Renal pelvis (tissue), 4 donors: Measurements from ENCODE around the gene MSRB2. TPM values are rescaled to one million over a fixed set of nuclear protein-coding genes. Genes with fewer than 3 reads are reported as not detected.
"Not testable (repeated sequence)": the region's sequence is repeated elsewhere in the genome, so short reads cannot be mapped to it uniquely, and the experiment has no call there.

Source experiments
- DNase-seq: peaks from one replicate; pipeline ENCODE4 v3.0.0-alpha.2; 2013
- polyA plus RNA-seq, 3 donors: library from polyadenylated mRNA; unstranded; fragments of 120-200 nt; gene quantifications; one replicate each; pipeline ENCODE4 v1.2.1, GENCODE V29; 2013; ENCODE audit not compliant: insufficient read length in 3 of 3

Gene MSRB2
- polyA plus RNA-seq, 3 donors, result 39.5 to 51.5 (median 47.9) TPM

- DNase-seq, result no peak
Measured at GRCh38 chr10:23067337-23067736, 28.0 kb upstream of the MSRB2 start.

- no peak for DNase-seq
Measured at GRCh38 chr10:23067939-23068775, 27.2 kb upstream of the MSRB2 start.

GRCh38 chr10:23069019-23069815 is 26.2 kb upstream of the MSRB2 start:
- no peak for DNase-seq

- not testable (repeated sequence) for DNase-seq
Measured at GRCh38 chr10:23070092-23070912, 25.1 kb upstream of the MSRB2 start.

DNA sequence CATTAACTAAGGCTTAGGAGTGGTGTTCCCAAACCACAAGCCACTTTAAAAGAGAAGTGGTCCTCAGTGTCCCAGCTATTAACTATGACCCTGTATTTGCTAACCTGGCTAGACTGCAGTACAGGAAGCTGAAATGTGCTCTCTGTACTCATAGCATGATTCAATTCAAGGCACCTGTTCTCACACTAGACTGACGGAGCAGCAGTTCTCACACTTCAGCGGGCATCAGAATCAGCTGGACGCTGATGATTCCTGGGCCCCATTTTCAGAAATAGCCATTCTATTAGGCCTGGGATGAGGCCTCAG is 24.5 kb upstream of the MSRB2 start:
- DNase-seq, result no peak

GRCh38 chr10:23072593-23072992 is 22.8 kb upstream of the MSRB2 start:
- DNase-seq, result not testable (repeated sequence)

GRCh38 chr10:23073527-23073926 is 21.9 kb upstream of the MSRB2 start:
- no peak for DNase-seq

DNA sequence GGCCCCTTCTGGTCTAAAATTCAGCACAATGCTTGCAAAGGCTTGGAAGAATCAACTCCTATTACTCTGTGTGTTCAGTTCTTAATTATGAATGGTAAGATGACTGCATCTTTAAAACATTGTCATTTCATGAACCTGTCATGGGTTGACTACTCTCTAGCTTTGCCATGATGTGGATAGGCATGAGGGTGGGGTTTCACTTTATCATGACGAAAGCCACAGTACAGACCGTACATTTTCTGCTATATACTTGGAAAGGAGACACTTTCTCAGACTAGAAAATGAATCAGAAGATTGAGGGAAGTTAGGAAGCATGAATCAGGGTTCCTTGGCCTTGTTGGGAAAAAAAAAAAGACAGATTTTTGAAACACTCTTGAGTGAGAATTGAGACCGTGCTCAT is 19.7 kb upstream of the MSRB2 start:
- no peak for DNase-seq

DNA sequence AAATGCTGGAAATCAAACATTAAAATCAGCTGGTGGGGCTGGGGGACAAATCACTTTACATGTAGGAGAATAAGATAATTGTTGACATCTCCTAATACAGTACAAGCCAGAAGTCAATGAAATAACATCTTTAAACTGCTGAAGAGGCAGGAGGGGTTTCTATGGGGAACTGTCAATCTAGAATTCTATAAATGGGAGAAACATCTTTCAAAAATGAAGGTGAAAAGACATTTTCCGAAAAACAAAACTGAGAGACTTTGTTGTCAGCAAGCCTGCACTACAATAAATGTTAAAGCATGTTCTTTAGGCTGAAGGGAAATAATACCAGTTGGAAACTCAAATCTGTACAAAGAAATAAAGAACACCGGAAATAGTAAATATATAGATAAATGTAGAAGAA is 17.3 kb upstream of the MSRB2 start:
- no peak for DNase-seq

- no peak for DNase-seq
Measured at GRCh38 chr10:23079700-23080099, 15.7 kb upstream of the MSRB2 start.

- DNase-seq, result no peak
Measured at GRCh38 chr10:23080262-23080661, 15.1 kb upstream of the MSRB2 start.

DNA sequence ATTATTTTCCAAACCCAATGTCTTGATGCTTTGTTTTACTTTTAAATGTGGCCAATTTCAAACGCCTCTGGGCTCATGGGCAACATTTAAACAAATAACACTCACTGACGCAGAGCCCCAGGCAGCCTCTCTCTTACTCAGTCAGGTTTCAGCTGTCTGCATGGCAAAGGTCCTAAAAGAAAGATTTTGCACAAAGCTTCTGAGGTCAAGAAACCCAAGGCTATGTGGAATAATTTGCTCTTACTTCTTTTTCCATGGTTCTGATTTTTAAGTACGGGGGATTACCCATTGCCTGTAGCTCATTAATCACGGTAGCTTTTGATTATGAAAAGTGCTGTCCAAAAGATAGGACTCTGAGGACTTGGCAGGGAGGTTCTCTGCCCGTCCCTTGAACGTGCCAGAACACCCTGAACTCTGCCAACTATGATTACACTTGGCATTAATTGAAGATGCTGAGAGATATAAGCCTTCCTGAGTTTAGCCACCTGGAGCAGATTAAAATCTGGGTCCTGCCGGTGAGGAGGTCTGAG is 14.1 kb upstream of the MSRB2 start:
- no peak for DNase-seq

GRCh38 chr10:23081891-23082290 is 13.5 kb upstream of the MSRB2 start:
- no peak for DNase-seq

DNA sequence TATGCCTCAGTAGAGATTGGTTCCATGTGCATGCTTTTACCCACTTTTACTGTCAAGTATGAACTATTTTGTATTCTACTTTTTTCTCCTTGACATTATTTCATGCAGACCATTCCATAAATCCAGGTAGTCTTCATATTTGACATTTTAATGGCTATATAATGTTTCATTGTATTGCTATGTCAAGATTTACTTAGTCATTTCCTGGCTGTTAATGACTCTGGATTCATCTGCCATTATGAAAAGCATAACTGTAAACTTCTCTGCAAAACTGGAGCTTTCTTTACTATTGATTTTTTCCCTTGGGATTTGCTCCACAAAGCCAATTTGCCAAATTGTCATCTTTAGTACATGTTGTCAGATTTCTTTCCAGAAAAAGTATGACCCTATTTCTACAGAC is 6.8 kb upstream of the MSRB2 start:
- DNase-seq, result no peak

DNA sequence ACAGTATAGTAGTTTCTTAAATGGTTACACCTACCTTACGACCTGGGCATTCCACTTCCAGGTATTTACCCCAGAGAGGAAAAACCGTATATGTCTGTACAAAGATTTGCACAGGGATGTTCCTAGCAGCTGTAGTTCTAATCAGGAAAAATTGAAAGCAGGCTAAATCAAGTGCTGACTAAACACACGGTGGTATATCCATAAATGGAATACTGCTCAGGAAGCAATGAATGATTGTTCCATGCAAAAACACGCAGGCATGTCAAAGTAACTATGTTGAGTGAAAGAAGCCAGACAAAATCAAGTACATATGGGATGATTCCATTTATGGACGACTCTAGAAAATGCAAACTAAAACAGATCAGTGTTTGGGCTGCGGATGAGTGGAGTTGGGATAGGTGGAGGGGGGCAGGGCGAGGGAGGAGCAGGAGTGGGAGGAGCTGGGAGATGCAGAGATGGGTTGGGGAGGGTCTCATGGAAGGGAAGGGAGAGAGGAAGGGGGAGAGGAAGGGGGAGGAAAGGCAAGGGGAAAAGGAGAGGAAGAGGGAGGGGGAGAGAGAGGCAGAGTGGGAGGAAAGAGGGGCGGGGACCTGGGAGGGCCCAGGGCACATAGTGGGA is 484 bp upstream of the MSRB2 start:
- no peak for DNase-seq

- DNase-seq, result no peak
Measured at GRCh38 chr10:23095966-23096801, 805 bp downstream of the MSRB2 start.

DNA sequence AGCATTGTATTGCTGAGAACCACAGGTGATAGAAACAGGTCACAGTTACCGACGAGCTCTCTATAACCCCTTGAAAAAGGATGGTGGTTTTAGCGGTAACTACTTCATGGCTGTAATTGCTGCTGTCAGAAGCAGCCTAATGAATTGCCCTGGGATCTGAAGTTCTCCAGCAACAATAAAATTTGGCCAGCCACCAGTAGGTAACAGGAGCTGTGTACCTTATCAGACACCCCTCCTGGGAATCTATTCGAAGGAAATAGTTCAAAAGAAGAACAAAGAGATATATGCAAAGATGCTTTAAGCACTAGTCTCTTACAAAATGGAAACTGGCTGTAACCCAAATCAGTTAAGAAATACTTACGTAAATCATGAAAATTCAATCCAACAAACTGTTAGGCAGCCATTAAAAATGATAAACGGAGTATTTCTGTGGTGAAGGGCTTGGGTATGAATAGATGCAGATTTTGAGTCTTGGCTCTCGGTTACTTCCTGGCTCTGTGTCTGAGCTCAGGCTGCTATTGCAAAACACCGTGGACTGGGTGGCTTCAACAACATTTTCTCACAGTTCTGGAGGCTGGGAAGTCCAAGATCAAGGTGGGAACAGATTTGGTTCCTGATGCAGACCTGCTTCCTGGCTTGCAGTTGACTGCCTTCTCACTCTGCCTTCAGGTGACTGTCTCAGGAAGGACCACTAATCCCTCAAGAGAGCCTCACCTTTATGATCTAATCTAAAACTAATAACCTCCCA is 1.6 kb downstream of the MSRB2 start:
- DNase-seq, result peak; percentile 71

- DNase-seq, result no peak
Measured at GRCh38 chr10:23099079-23099478, 3.7 kb downstream of the MSRB2 start.

- no peak for DNase-seq
Measured at GRCh38 chr10:23099816-23100215, 4.4 kb downstream of the MSRB2 start.
